IPS DF 4.7 (cell line): Measurements from ENCODE around the gene HTRA3.
"Not testable (repeated sequence)": the region's sequence is repeated elsewhere in the genome, so short reads cannot be mapped to it uniquely, and the experiment has no call there.

ENCODE experiments used
- DNase-seq: peaks from one replicate; pipeline ENCODE4 v3.0.0-alpha.2; 2013; ENCODE audit warnings: low spot score; ENCODE audit errors: extremely low read depth

Gene HTRA3

GRCh38 chr4:8341691-8342090 lies 72.1 kb downstream of the HTRA3 start:
- DNase-seq: no peak

GRCh38 chr4:8342651-8343261 lies 73.2 kb downstream of the HTRA3 start:
- no peak for DNase-seq

GRCh38 chr4:8343262-8343966 lies 73.9 kb downstream of the HTRA3 start:
- no peak for DNase-seq

- DNase-seq: no peak
These were observed 74.4 kb downstream of the HTRA3 start for GRCh38 chr4:8343967-8344331.

- no peak for DNase-seq
These were observed 74.8 kb downstream of the HTRA3 start for GRCh38 chr4:8344377-8344776.

GRCh38 chr4:8345053-8345945 lies 75.7 kb downstream of the HTRA3 start:
- no peak for DNase-seq

- DNase-seq: no peak
These were observed 76.6 kb downstream of the HTRA3 start for GRCh38 chr4:8345946-8346814.

GRCh38 chr4:8346838-8347605 lies 77.5 kb downstream of the HTRA3 start:
- DNase-seq: no peak

- DNase-seq: no peak
These were observed 78.1 kb downstream of the HTRA3 start for GRCh38 chr4:8347660-8348059.

GRCh38 chr4:8348071-8348470 lies 78.5 kb downstream of the HTRA3 start:
- DNase-seq: no peak

GRCh38 chr4:8349236-8349635 lies 79.7 kb downstream of the HTRA3 start:
- DNase-seq: not testable (repeated sequence)

GRCh38 chr4:8349664-8350236 lies 80.2 kb downstream of the HTRA3 start:
- DNase-seq: no peak

- DNase-seq: no peak
These were observed 80.8 kb downstream of the HTRA3 start for GRCh38 chr4:8350352-8350751.

GRCh38 chr4:8350841-8351461 lies 81.4 kb downstream of the HTRA3 start:
- no peak for DNase-seq

GRCh38 chr4:8351931-8352367 lies 82.4 kb downstream of the HTRA3 start:
- no peak for DNase-seq

- DNase-seq: no peak
These were observed 83.0 kb downstream of the HTRA3 start for GRCh38 chr4:8352368-8353157.

- DNase-seq: no peak
These were observed 83.7 kb downstream of the HTRA3 start for GRCh38 chr4:8353158-8353669.

GRCh38 chr4:8353912-8354453 lies 84.4 kb downstream of the HTRA3 start:
- no peak for DNase-seq
